Left hindlimb (tissue), 1 donor: Measurements from ENCODE around the gene TMEM40.
"Not testable (repeated sequence)": the region's sequence is repeated elsewhere in the genome, so short reads cannot be mapped to it uniquely, and the experiment has no call there.

ENCODE experiments used
- DNase-seq: peaks from one replicate; pipeline ENCODE4 v3.0.0-alpha.2; 2018

The TMEM40 gene

GRCh38 chr3:12759097-12759679, at the start of gene TMEM40:
Gene TMEM40 (minus strand): TSS chr3:12759259. CDS start chr3:12749832, 9,427 bp downstream.
- no peak for DNase-seq

GRCh38 chr3:12808587-12808986, 49.5 kb upstream of the TMEM40 start:
- no peak for DNase-seq

- DNase-seq: no peak
These were observed 48.7 kb upstream of the TMEM40 start for GRCh38 chr3:12807601-12808359.

- no peak for DNase-seq
These were observed 48.0 kb upstream of the TMEM40 start for GRCh38 chr3:12807066-12807465.

- no peak for DNase-seq
These were observed 44.3 kb upstream of the TMEM40 start for GRCh38 chr3:12803371-12803770.

- no peak for DNase-seq
These were observed 40.7 kb upstream of the TMEM40 start for GRCh38 chr3:12799525-12800440.

GRCh38 chr3:12798559-12799179, 39.6 kb upstream of the TMEM40 start:
- no peak for DNase-seq

- DNase-seq: no peak
These were observed 39.0 kb upstream of the TMEM40 start for GRCh38 chr3:12797892-12798558.

GRCh38 chr3:12797124-12797891, 38.2 kb upstream of the TMEM40 start:
- no peak for DNase-seq

GRCh38 chr3:12796171-12797123, 37.4 kb upstream of the TMEM40 start, which contains the start of gene CAND2:
Gene CAND2 (plus strand): TSS chr3:12796680. CDS start chr3:12796721, 41 bp downstream.
- DNase-seq: peak; percentile 86

GRCh38 chr3:12793701-12794100, 34.6 kb upstream of the TMEM40 start:
- no peak for DNase-seq

GRCh38 chr3:12791430-12791829, 32.4 kb upstream of the TMEM40 start:
- DNase-seq: no peak

GRCh38 chr3:12787967-12788690, 29.1 kb upstream of the TMEM40 start:
- not testable (repeated sequence) for DNase-seq

- DNase-seq: not testable (repeated sequence)
These were observed 28.3 kb upstream of the TMEM40 start for GRCh38 chr3:12787346-12787745.

GRCh38 chr3:12785096-12785495, 26.0 kb upstream of the TMEM40 start:
- no peak for DNase-seq

GRCh38 chr3:12782172-12782815, 23.2 kb upstream of the TMEM40 start:
- DNase-seq: no peak

GRCh38 chr3:12780751-12781150, 21.7 kb upstream of the TMEM40 start:
- no peak for DNase-seq

- no peak for DNase-seq
These were observed 18.1 kb upstream of the TMEM40 start for GRCh38 chr3:12777171-12777570.

GRCh38 chr3:12775970-12776369, 16.9 kb upstream of the TMEM40 start:
- not testable (repeated sequence) for DNase-seq
